HG02798 (cell line): ENCODE measurements around the gene KIFC3.
"Not testable (repeated sequence)": the region's sequence is repeated elsewhere in the genome, so short reads cannot be mapped to it uniquely, and the experiment has no call there.

Source experiments
- ATAC-seq: cut with Tn5 transposase; IDR thresholded peaks from one replicate; pipeline ENCODE4 v1.9.1; 2021; ENCODE audit warnings: mild to moderate bottlenecking; ENCODE audit not compliant: unreplicated experiment, poor library complexity

The KIFC3 gene

DNA sequence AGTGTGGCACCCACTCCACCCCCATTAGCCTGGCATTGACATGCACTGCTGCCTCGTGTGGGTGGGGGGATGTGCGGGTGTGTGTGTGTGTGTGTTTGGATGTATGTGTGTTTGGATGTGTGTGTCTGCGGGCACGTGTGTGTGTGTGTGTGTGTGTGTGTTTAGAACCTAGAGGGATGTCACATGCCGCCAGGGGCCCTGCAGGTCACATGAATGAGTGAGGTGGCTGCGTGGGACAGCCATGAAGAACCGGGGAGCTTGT lies 57.7 kb downstream of the KIFC3 start:
- ATAC-seq, result no peak

GRCh38 chr16:57743886-57744641 lies 58.2 kb downstream of the KIFC3 start:
- no peak for ATAC-seq

GRCh38 chr16:57743458-57743857 lies 58.8 kb downstream of the KIFC3 start:
- no peak for ATAC-seq

GRCh38 chr16:57742543-57742942 lies 59.7 kb downstream of the KIFC3 start:
- no peak for ATAC-seq

DNA sequence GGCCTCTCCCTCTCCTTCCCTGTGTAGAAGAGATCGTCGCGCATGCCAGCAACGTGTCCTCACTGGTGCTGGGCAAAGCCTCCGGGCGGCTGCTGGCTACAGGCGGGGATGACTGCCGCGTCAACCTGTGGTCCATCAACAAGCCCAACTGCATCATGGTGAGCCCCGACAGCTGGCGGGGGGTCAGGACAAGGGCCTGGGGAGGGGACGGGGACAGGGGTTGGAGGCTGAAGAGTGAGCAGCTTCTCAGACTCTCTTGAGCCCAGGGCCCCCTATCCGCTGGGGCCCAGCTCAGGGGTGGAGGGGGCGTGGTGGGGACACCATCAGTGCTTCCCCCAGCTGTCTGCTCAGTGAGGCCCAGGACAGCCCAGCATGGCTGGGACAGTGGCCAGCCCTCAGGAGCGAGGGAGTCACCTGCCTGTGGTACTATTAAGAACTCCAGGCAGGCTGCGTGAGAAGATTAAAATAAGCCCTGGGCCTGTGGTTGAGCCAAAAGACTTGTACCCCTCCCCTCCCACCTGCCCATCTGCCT lies 60.6 kb downstream of the KIFC3 start:
- no peak for ATAC-seq

DNA sequence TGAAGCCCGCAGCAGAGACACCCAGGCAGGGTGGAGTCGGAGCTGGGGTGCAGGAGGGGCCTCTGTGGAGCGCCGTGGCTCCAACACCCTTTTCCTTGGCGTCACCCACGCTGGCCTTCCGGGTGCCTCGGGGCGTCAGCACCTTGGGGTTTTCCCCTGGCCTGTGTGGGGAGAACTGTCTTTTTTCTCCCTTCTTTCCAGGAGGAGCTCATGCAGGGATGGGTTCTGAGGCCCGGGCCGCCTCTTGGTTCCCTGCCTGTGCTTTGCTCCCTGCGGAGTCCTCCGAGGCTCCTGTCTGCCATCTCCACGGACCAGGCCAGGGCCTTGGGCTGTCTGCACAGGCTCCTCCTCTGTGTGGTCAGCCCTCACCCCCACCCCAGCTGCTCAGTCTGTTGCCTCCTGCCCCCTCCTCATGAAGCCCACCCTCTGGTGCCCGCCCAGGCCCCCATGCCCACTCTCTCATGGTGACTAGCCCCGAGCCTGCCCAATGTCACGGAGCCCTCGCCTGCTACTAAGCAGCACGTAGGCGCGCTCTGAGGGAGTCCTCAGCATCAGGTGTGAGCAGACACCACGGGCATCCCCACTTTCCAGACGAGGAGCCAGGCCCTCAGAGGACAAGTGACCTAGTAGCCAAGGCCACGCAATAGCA lies 61.7 kb downstream of the KIFC3 start:
- no peak for ATAC-seq

DNA sequence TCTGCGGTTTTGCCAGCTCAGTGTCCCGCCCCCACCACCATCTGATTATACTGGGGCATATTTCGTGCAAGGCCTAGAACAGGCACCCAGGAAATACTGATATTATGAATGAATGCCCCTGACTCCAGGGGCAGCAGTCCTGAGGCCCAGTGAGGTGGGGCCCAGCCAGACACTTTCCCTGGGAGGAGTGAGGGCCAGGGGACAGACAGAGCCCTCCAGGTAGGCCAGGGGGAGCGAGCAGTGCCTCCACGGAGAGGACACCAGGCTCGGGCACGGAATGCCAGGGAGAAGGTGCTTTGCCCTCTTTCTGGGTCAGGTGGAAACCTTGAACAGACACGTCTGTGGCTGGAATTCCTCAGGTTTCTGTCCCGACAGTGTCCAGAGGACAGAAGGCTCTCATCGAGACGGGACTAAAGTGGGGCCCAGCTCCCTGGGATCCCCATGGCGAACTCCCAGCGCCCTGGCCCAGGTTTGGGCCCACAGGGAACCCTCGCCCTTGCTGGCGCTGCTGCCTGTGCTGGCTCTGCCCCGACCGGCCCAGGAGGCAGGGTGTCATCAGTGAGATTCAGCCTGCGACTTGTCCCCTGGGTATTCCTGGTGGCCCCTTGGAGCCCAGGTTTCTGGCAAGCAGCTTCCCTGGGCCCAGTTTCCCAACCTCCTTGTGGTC lies 62.4 kb downstream of the KIFC3 start:
- ATAC-seq, result no peak

GRCh38 chr16:57738844-57739243 lies 63.4 kb downstream of the KIFC3 start:
- ATAC-seq, result no peak

DNA sequence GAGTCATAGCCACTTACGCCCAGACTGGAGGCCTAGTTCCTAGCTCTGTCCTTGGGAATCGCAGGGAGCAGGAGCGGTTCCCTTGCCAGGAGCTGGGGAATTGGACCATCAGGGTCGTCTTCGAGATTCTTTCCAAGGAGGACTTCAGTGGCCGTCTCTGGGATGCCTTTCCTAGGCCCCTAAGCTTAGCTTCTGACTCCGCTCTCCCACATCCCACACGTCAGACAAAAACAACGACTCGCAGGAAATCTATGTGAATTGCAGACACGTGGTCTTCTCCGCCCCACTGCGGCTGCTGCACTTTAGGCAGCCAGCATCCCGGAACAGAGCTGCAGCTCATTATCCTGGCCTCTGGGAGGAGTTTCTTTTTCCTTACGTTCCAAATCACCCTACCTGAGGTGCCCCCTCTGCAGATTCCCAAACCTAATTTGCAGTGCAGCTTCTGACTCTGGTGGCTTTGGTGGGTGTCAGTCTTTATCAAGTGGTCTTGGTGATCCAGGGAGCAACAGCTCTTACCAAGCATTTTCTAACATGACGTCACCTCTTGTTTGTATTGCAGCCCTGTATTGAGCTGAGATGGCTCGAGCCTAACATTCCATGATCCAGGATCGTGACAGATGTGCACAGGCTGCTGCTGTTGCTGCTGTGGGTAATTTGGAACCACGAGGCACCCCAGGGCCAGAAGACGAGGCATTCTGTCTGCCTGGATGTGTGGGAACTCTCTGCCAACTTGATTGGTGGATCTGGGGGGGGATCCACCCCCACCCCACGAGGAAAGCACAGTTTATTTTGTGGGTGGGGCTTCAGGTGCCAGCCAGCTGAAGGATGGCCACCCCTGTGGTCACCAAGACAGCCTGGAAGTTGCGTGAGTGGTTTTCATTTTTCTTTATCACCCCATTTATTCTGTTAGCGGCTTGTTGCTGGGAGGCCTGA lies 65.6 kb downstream of the KIFC3 start:
- ATAC-seq, result no peak

GRCh38 chr16:57735755-57736418 lies 66.4 kb downstream of the KIFC3 start, which contains the start of gene KATNB1:
Gene KATNB1, plus strand, starts transcription at chr16:57735770. Its CDS starts 1,474 bp downstream, at chr16:57737244.
- no peak for ATAC-seq

DNA sequence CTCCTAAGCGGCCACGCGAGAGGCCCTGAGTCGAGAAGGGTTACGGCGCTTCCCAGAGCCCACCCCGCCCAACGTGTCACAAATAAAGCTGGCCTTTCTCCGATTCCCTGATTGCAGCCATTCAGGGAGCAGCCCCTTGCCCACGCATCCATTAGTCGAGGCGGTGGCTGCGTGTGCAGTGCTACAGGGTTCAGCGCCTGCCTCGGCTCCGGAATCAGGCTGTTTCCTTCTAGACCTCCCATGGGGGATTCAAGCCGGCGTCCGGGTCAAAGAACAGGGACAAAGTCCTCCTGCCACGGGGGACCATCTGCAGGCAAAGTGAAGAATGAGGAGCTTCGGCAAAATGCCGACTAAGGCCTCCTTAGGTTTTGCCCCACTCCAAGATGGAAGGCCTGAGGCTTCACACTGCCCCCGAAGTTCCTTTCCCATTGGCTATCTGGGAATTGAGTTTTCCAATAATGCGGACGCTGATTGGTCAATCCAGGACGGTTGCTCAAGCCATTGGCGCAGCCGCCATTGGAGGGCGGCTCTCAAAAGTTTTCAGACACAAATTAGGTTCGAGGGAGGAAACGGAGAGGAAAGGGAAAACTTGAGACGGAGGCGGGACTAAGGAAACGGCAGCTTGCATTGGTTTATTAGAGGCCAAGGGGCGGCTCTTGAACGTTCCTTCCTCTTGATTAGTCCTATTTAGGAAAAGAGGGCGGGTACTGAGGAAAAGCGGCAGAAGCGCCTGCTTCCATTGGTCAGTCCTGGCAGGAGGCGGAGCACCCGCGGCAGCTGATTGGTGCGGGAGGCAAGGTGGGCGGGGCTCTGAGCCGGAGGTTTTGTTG lies 67.2 kb downstream of the KIFC3 start:
- peak; percentile 93 for ATAC-seq

DNA sequence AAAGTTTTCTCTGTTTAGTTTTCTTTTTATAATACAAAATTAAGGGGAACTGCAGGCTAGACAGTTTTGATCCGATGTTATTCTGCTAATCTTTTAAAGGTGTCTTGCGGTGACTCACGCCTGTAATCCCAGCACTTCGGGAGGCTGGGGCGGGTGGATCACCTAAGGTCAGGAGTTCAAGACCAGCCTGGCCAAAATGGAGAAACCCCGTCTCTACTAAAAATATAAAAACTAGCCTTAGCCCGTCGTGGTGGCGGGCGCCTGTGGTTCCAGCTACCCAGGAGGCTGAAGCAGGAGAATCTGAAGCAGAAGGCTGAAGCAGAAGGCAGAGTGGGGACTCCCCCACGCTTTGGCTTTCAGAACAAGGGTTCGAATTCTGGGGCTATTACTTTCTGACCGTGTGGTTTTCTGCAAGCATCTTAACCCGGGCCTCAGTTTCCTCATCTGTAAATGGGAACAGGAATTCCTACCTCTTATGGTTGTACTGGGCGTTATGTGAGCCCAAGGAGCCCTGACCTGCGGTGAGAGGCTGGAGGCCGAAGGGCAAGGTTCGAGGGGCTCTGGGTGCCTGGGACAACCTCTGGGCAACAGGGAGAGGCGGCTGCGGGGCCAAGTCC lies 67.9 kb downstream of the KIFC3 start:
- no peak for ATAC-seq

- ATAC-seq, result no peak
These were observed 69.6 kb downstream of the KIFC3 start for GRCh38 chr16:57732714-57733113.

- ATAC-seq, result no peak
These were observed 70.3 kb downstream of the KIFC3 start for GRCh38 chr16:57732037-57732436.

DNA sequence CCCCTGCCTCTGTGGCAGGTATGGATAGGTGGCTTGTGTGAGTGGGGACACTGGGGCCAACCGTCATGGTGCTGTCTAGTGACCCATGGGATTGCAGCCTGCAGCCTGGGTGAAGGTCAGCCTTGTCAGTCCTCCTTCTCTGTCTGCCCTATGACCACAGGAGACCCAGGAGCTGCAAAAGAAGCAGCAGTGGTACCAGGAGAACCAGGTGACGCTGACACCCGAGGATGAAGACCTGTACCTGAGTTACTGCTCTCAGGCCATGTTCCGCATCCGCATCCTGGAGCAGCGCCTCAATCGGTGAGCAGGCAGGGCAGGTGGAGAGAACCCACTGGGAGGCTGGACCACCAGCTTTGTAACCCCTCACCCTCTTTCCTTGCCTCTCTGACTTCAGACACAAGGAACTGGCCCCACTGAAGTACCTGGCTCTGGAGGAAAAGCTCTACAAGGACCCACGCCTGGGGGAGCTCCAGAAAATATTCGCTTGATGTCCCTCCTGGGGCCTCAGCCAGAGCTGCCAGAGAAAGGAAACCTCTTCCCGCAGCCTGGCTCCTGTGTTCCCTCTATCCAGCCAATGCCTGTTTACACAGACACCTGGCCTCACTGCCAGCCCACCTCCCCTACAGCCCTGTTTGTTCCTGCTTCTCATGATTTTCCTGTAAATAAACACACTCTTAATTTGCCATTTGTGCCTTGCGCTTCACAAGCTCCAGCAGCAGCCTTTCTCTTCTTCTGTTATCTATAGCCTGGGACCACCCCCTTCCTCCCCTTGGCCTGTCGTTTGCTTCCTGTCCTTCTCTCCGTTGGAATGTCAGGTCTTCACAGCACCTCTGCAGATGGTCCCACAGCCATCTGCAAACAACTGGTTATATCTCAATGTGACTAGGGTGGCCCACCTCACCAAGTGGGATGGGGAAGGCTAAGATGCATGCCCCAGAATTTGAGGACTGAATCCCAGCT lies 71.2 kb downstream of the KIFC3 start:
- ATAC-seq, result no peak

DNA sequence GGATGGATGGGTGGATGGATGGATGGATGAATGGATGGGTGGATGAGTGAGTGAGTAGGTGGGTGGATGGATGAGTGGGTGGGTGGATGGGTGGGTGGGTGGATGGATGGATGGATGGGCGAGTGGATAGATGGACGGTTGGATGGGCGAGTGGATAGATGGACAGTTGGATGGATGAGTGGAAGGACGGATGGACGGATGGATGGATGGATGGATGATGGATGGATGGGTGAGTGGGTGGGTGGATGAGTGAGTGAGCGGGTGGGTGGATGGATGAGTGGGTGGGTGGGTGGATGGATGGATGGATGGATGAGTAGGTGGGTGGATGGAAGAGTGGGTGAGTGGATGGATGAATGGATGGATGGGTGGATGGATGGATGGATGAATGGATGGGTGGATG lies 72.4 kb downstream of the KIFC3 start:
- not testable (repeated sequence) for ATAC-seq

DNA sequence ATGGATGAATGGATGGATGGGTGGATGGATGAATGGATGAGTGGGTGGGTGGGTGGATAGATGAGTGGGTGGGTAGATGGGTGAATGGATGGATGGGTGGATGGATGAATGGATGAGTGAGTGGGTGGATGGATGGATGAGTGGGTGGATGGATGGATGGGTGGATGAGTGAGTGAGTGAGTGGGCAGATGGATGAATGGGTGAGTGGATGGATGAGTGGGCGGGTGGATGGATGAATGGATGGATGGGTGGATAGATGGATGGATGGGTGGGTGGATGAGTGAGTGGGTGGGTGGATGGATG lies 73.2 kb downstream of the KIFC3 start:
- no peak for ATAC-seq
